Ramos (cell line): ENCODE data around the gene LRRC32.

ENCODE experiments used
- in situ Hi-C: fragments of 300-500 bp; cut with MboI; formaldehyde crosslinking; loops from one replicate; pipeline ENCODE4 v1.14.3; 2022; ENCODE audit warnings: low sequenced_read_pairs; ENCODE audit not compliant: unreplicated experiment

LRRC32 gene

DNA sequence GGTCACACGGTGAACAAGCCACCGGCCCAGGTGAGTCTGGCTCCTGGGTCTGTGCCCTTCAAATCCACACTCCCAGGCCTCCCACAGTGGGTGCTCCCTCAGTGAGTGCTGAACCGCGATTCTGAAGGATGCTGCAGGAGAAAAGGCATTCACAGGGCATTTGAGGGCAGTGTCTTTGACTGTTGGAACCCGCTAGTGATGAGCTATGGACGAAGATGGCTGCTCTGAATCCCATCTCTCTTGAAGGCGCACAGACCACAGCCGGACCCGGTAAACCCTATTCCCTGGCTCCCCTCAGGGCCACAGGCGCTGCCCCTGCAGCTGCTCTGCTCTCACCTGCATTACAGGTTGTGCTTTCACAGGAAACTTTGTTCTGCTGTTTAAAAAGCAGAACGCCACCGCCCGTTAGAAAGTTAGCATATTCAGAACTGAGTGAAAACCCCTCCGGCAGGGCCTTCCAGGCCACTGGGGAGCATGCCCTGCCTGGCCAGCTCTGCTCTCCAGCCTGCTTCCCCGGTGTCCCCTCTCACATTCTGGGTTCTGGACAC, 3.2 kb downstream of the LRRC32 start:
- in situ Hi-C loops: no loop called here

- in situ Hi-C loops: no loop called here
These were observed 3.7 kb downstream of the LRRC32 start for GRCh38 chr11:76666830-76667229.

GRCh38 chr11:76666408-76666807, 4.1 kb downstream of the LRRC32 start:
- in situ Hi-C loops: no loop called here

GRCh38 chr11:76665921-76666351, 4.6 kb downstream of the LRRC32 start:
- in situ Hi-C loops: no loop called here

GRCh38 chr11:76665172-76665571, 5.4 kb downstream of the LRRC32 start:
- in situ Hi-C loops: no loop called here

- in situ Hi-C loops: no loop called here
These were observed 5.9 kb downstream of the LRRC32 start for GRCh38 chr11:76664578-76665061.

GRCh38 chr11:76663912-76664440, 6.6 kb downstream of the LRRC32 start:
- in situ Hi-C loops: no loop called here

DNA sequence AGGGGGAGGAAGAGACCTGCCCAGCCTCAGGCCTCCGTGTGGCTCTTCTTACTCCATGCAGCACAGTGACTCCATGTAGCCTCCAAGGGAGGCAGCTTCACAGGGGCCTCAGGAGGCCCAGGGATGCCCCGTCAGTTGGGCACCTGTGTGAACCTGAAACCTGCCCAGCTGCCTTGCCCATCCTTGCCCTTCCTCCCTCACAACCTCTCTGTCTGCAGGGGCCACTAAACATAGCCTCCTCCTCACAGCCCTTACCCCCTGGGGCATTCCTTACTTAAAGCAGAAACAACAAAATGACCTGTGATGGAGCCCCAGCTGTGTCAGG, 7.1 kb downstream of the LRRC32 start:
- in situ Hi-C loops: no loop called here

GRCh38 chr11:76662656-76663485, 7.7 kb downstream of the LRRC32 start:
- in situ Hi-C loops: no loop called here

DNA sequence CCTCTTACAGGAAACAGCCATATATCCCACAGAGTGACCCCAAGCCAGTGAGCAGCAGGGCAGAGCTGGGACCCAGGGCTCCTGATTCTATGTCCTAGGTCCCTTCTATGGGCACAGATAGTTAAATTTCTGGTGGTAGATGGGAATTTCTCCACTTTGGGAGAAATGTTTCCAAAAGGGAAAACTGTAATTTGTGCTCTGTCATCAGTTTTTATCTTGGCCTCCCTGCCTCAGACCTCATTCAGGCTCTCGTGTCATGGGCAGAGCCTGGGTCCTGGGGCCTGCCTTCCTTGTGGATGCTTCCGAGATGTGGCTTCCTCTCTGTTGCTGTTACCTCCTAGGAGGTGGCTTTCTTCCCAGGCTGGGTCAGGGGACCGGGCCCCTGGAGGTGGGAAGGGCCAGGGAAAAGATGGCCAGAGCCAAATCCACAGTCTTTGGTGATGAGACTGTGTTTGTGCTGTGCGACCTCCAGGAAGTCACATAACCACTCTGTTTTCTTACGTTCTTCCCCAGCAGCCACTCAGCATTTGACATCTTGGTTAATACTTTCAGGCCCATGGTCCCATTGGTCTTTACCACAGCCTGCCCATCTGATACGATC, 8.6 kb downstream of the LRRC32 start:
- in situ Hi-C loops: no loop called here

DNA sequence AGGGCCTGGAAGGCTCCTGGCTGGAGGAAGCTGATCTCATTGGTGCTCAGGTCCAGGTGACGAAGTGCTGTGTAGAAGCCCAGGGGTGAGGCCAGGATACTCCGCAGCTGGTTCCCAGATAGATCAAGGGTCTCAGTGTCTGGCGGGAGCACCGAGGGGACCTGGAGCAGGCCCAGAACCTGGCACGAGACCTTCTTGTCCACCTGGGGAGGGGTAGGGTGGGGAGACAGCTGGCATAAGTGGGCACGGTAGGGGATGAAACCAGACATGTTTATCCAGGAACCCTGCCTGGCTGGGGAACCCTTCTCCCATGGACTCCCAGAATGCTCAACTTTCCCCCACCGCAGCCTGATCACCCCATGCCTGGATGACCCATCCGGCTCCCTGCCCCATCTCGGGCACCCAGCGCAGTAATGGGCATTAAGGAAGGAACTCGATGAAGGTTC, 9.2 kb downstream of the LRRC32 start:
- in situ Hi-C loops: no loop called here

- in situ Hi-C loops: no loop called here
These were observed 9.8 kb downstream of the LRRC32 start for GRCh38 chr11:76660533-76661305.

DNA sequence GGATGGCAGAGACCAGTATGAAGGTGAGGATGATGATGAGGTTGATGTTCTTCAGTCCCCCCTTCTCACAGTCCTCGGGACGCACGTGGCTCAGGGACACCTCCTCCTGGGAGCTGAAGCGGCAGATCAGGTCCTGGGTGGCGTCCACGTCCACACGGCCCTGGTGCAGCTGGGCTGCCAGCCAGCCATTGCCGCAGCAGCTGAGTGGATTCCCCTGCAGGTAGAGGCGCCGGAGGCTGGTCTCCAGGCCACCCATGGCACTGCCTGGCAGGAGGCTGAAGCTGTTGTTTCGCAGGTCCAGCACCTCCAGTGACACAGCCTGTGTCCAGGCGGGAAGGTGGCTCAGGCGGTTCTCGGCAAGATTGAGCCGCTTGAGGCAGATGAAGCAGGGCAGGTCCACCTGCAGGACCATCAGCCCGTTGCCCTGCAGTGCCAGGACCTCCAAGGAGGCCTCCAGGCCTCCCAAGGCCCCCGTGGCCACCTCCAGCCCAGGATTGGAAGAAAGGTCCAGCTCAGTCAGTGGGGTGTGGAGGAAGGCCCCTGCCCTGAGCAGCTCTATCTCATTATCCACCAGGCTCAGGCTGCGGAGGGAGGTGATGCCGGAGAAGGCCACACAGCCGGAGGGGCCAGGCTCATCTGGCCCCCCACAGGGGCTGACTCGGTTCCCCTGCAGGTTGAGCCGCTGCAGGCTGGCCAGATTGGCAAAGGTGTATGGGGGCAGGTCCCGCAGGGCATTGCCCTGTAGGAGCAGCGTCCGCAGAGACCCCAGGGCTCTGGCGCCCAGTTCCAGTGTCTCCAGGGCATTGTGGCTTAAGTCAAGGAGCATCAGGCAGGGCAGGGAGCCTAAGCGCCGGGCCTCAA, 10.6 kb downstream of the LRRC32 start:
- in situ Hi-C loops: no loop called here

DNA sequence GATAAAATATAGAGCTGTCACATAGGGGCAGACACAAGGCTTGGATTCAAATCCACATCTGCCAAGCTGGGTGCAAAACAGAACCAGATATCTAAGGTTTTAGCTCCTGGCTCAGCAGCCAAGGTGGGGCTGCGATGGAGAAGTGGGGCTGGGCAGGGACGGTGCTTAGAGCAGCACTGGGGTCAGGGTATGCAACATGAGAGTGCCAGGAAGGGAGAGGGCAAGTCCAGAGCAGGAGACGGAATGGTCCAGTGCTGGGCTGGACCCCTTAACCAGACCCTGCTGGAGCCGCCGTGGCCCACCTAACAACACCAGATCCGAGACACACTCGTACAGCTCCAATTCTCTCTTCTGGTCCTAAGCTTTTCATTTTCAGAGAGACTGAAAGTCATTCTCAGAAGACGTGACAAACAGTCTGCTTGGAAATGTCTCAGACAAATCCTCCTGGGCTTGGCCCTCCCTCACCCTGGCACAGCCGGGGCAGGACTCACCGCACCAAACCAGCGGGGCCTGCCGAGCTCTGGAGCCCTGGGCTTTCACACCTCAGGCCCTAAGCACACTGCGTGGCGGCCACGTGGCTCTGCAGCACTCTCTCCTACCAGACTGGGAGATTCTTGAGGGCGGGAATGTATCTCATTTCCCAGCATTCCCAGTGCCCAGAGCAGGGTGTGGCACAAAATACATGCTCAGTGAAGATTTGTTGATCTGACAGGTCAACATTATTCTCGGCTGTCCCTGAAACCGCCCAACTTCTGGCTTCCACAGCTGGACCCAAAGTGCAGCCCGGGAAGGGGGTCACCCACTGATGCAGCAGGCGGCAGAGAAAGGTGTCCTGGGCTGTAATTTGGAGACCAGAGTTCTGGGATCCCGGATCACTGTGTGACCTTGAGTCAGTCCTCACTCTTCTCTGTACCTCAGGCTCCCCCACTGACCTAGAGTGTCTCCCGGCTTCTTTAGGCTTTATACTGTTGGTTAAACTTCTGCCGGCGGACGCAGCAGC, 11.6 kb downstream of the LRRC32 start:
- in situ Hi-C loops: no loop called here

- in situ Hi-C loops: no loop called here
These were observed 12.3 kb downstream of the LRRC32 start for GRCh38 chr11:76658231-76658630.

GRCh38 chr11:76657187-76658170, 13.1 kb downstream of the LRRC32 start:
- in situ Hi-C loops: no loop called here

GRCh38 chr11:76656571-76657081, 13.9 kb downstream of the LRRC32 start:
- in situ Hi-C loops: no loop called here
